HG03280 (cell line): ENCODE data around the gene FAM124A.

Source experiments
- ATAC-seq: cut with Tn5 transposase; IDR thresholded peaks from one replicate; pipeline ENCODE4 v1.9.1; 2021; ENCODE audit warnings: mild to moderate bottlenecking, moderate library complexity; ENCODE audit not compliant: unreplicated experiment

Gene FAM124A

GRCh38 chr13:51297556-51297955, 75.4 kb downstream of the FAM124A start:
- no peak for ATAC-seq

GRCh38 chr13:51298812-51299211, 76.6 kb downstream of the FAM124A start:
- no peak for ATAC-seq

DNA sequence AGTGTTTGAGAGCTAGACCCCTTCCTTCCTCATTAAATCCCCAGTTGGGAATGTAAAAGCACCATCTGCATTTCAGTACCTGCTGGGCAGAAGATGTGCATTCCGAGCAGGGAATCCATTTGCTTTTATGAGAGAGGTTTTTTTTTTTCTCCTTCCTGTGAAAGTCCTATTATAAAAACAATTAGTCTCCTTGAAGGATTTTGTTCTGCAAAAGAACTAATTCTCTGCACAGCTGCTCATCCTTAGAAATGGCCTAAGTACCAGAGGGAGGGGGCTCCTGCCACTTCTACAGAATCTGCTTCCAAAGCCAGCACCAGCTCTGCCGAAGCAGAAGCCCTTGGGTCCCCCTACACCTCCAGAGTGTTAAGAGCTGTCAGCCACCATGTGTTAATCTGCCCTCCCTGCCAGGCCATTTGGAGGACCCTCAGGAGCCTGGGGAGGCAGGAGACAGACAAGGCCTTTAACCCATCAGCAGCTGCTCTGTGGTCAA, 80.9 kb downstream of the FAM124A start:
- no peak for ATAC-seq

- no peak for ATAC-seq
These were observed 81.7 kb downstream of the FAM124A start for GRCh38 chr13:51303882-51304281.

DNA sequence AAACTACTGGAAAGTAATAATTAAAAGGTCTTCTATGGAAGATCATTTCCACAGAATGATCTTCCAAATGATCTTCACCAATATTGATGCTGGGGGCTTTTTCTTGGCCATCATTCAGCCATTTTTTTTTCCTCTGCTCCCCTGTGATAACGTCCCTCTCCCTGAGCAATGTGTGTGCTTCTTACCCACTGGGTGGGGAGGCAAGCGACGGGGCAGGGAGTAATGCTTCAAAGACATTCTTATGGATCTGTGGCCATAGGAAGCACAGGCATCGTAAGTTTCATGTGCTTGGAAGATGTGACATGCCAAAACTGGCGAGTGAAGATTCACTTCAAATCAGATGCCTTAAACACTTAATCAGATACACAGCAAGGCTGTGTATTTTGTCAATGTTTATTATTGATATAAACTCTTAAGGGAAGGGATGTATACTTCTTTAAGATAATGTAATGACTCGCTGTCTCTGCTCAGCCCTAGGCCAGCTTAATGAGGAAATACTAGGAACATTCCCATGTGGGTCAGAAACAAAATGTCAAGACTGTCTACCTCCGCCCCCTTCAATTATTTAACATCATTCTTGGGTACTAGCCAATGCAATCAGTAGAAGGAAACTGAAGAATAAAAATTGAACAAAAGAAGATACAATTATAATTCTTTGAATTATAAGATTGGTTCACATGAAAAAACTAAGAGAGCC, 83.2 kb downstream of the FAM124A start:
- no peak for ATAC-seq

- ATAC-seq = no peak
These were observed 86.6 kb downstream of the FAM124A start for GRCh38 chr13:51308781-51309180.

GRCh38 chr13:51311231-51311630, 89.0 kb downstream of the FAM124A start:
- ATAC-seq = no peak

DNA sequence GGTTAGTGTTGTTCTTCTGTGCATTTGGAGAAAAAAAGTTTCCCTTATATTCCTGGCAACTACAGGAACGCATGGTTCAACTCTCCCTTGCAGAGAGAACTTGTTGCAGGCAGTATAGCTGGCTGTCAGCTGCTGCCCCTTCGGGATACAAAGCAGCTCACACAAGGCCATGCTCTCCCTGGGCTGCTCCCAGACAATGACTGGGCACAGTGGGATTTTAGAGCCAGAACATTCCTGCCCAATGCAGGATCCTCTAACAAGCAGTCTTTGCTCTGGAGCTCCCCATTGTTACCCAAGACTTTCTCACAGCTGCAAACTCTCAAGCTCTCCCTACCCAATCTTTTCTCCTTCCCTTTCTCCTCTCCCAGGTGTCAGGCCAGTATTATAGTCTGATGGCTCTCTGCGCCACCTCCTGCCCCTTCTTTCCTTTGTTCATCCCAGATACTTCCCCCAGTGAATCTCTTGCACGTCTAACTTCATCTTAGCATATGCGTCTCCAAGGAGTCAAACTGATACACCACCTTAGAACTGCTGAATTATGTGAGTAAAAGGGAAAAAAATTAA, 89.8 kb downstream of the FAM124A start:
- ATAC-seq = no peak

- no peak for ATAC-seq
These were observed 91.4 kb downstream of the FAM124A start for GRCh38 chr13:51313619-51314018.

GRCh38 chr13:51317262-51317661, 95.1 kb downstream of the FAM124A start:
- ATAC-seq = no peak

- no peak for ATAC-seq
These were observed 95.8 kb downstream of the FAM124A start for GRCh38 chr13:51318015-51318414.

DNA sequence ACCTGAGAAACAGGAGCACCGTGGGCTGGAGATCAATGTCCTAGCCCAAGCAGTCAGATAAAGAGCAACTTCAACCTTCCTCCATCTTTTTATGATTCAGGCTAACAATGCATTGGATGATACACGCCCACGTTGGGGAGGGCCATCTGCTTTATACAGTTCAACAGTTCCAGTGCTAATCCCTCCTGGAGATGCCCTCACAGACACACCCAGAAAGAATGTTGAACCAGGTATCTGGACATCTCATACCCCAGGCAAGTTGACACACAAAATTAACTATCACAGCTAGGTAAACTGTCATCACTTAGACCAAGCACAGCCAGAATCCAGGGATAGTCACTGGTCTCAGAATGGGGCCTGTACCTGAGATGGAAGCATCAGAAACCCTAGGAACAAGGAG, 96.7 kb downstream of the FAM124A start:
- ATAC-seq = no peak

DNA sequence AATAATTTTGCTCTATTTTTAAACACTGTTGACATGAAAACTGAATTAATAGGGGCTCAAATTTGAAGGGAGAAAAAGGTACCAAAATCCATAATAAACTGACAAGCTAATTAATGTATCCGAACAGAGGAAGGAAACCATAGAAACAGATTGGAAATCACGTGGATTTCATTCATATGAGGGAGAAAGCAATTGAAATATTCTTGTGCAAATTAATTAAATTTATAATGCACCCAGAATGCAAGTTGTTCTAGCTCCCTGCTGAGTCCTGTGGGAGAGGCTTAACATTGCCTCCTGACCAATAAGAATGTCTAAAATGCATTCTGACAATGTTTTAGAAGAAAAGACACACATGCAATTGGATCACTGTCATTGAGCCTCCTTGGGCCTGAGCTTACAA, 99.6 kb downstream of the FAM124A start:
- ATAC-seq = no peak

- ATAC-seq = no peak
These were observed 100.6 kb downstream of the FAM124A start for GRCh38 chr13:51322826-51323225.

DNA sequence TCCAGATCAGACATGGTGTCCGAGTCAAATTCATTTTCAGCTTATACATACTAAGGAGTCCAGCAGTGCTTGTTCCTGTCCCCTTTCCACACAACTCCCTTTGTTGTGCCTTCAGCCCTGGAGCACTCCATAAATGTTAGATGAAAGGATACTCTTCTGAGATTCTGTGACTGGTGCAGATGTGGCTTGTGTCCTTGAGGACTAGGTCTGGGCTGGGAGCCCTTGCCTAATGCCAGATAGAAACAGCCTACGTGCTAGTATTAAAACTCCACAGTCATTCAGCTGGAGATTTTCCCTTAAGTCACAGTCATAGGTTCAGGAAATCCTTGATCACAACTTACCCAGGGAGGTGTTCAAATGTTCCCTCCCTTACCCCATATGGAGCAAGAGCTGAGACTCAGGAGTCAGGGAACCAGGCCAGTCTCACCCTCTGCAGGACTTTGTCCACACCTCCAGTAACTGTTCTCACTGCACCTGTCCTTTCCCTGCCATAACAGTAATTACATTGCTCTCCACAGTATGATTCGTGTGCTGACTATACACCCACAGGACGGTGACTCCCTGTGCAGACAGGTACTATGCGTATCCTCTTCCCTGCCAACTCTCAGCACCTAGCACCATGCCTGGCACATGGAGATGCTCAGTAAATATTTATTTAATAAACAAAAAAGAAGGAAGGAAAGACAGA, 101.8 kb downstream of the FAM124A start:
- ATAC-seq = no peak

DNA sequence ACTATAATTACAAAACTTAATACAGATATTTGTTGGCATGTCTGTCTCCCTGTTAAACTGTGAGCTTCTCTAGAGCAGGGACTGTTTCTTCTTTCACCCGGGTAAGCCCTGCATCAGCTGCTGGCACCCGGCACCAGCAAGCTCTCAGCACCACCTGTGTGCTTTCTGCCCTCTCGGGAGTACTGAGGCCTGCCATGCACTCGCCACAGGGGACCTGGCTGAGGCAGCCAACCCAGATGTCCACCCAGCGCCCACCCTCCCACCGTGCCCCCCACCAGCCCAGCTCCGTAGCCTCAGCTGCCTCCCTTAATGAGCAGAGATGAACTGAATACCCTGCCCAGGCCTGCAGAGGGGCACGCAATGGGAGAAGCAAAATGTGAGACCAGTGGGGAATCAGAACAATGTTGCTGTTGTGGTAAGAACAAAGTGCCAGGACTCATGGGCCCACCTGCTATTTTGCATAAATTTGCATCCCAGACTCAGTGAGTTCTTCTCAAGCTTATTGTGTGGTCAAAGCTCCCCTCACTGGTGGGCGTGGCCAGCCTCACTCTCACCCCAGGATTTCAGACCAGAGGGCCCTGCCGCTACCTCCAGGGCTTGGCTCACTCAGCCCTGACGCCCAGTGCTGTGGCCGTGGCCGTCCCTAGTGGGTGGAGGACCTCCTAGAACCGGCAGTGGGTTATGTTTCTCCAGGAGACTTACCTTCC, 102.7 kb downstream of the FAM124A start:
- ATAC-seq = no peak

GRCh38 chr13:51325837-51326236, 103.6 kb downstream of the FAM124A start:
- no peak for ATAC-seq

- no peak for ATAC-seq
These were observed 104.6 kb downstream of the FAM124A start for GRCh38 chr13:51326777-51327176.

- no peak for ATAC-seq
These were observed 105.8 kb downstream of the FAM124A start for GRCh38 chr13:51327961-51328360.

DNA sequence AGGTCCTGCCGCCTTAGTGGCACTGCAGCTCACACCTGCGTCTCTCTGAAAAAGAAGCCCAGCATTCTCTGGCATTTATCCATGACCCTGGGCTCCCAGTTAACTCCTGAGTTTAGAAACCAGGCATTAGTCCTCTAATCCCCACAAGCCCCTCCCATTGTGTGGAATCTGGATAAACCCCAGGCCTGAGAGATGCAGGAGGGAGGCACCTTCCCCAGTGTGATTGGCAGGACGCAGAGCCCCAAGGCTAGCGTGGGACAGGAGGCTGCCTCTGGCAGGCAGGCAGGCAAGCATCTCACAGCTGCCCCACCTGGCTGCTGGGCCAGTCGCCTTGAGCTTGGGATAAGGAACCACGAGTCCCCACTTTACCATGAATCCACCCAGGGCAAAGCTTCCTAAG, 106.3 kb downstream of the FAM124A start:
- ATAC-seq = no peak

GRCh38 chr13:51329606-51330005, 107.4 kb downstream of the FAM124A start:
- ATAC-seq = no peak

DNA sequence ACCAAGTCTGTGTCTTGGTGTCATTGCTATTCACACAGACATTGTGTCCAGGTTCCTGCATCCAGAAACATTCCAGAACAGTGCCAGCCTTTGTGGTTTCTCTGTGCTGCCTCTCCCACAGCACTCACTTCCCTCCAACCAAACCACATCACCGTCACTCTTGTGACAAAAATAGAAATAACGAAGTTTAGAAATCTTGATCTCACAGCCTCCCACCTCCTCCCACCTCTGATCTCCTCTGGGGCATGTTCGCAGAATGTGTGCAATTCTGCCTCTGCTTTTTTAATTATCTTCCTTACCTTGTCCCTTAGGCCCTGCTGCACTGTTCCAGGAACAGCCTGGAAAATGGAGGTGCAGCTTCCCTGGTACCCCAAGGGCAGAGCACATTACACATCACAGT, 108.6 kb downstream of the FAM124A start:
- no peak for ATAC-seq
